MV-4-11 (cell line): Measurements from ENCODE around the gene CARMIL3.
A peak's percentile ranks its signal among the peaks of the same experiment; 100 is the strongest.
"Not testable (repeated sequence)": the region's sequence is repeated elsewhere in the genome, so short reads cannot be mapped to it uniquely, and the experiment has no call there.

Experiments
- DNase-seq: peaks from one replicate; lab custom pipeline; 2025; lab: John Stamatoyannopoulos, UW

Gene CARMIL3

DNA sequence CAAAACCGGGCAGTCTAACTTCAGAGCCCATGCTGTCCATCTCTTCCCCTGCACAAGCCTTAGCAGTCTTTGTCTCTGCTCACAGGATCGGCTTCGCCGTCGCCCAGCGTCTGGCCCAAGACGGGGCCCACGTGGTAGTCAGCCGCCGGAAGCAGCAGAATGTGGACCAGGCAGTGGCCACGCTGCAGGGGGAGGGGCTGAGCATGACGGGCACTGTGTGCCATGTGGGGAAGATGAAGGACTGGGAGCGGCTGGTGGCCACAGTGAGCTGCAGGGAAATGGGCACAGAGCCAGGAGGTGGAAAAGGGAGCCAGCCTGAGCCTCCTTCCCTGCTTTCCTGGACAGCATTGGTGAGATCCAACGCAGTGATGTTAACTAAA, 14.2 kb upstream of the CARMIL3 start:
- DNase-seq, result no peak

DNA sequence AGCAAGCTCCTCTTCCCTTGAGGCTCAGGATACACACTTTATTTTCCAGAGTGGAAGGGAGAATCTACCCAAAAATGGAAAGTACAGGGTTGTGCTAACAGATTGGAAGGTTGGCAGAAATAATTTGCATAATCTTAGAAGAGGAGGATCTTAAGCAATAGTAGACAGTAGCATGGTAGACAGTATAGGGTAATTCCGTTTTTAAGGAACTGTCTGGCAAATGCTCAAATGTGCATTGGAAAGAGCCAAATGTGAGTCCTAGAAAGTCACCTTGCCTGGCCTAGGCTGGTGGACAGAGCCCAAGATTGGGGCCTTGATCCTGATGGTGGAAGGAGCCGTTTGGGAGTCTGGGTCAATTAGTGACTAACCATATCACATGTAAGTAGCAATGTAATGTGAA, 13.1 kb upstream of the CARMIL3 start:
- DNase-seq, result peak; percentile 31

DNA sequence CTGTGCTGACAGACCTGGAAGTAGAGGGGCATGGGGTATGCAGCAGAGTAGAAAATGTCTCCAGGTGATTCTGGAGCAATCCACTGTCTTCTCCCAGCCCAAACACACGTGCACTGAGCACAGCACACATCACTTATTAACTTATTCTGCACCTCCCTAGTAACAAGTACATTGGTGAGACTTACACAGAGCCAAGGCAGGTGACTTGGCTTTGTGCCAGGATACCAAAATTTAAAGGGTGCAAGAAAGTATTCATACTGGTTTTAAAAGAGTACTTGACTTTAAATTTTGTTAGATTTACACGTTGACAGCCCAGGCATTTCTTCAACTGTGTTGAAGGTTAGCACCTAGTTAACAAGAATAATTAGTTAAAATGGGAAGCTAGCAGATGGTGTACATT, 11.1 kb upstream of the CARMIL3 start:
- DNase-seq, result no peak

DNA sequence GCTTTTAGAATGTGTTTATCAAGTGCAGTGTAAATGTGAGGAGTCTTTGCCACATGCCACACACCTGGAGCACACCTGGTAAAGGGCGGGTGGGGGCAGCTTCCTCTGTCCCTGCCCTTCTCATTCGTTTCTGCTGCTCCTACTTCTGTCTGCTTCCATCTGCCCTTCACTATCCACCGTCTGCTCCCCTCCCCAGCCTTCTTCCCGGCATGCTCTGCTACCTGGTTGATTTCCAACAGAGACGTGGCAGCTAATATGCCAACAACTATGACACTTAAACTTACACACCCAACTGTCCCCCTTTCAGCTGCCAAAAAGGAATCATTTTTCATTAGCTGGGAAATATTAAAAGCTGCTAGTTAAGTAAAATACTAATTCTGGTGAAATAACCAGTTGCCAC, 9.1 kb upstream of the CARMIL3 start:
- no peak for DNase-seq

DNA sequence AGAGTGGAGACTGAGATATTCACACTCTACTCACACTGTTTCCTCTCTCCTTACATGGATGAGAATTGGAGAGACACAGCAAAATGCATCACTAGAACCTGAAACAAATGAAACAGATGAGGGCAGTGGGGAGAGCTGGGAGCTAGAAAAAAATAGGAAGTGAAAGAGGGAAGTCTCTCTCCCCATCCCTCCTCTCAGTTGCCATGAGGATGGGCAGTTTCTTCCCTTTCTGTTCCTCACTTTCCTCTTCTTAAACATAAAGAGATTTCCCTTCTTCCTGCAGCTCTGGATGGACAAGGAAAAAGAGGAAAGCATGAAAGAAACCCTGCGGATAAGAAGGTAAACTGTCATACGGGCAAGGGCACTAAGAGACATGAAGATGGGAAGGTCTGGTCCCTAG, 2.8 kb upstream of the CARMIL3 start:
- DNase-seq, result peak; percentile 81

DNA sequence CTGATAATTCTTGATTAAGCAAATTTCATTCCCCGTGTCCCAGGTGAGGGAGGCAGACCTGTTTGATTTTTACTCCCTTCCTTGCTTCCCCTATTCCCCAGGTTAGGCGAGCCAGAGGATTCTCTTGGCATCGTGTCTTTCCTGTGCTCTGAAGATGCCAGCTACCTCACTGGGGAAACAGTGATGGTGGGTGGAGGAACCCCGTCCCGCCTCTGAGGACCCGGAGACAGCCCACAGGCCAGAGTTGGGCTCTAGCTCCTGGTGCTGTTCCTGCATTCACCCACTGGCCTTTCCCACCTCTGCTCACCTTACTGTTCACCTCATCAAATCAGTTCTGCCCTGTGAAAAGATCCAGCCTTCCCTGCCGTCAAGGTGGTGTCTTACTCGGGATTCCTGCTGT, 1.1 kb upstream of the CARMIL3 start:
- DNase-seq, result not testable (repeated sequence)

DNA sequence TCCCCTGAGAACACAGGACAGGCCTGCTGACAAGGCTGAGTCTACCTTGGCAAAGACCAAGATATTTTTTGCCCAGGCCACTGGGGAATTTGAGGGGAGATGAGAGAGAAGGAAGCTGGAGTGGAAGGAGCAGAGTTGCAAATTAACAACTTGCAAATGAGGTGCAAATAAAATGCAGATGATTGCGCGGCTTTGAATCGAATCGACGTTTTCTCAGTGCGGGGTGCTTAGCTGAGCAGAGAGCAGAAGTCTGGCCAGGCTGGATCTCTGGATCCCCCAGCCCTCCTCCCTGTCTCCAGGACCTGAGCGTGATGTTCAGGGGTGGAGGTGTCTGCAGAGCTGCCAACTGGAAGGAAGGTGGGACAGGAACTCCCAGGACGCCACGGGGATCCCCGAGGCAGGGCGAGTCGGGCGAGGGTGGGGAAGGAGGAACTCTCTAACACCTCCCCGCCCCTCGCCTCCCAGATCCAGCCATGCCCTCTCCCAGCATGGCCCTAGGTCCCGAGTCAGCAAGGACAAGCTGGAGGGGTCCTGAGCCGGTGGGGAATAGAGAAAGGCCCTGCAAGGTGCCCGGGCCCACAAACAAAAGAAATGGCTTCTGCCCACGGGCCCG, 527 bp upstream of the CARMIL3 start:
- no peak for DNase-seq

DNA sequence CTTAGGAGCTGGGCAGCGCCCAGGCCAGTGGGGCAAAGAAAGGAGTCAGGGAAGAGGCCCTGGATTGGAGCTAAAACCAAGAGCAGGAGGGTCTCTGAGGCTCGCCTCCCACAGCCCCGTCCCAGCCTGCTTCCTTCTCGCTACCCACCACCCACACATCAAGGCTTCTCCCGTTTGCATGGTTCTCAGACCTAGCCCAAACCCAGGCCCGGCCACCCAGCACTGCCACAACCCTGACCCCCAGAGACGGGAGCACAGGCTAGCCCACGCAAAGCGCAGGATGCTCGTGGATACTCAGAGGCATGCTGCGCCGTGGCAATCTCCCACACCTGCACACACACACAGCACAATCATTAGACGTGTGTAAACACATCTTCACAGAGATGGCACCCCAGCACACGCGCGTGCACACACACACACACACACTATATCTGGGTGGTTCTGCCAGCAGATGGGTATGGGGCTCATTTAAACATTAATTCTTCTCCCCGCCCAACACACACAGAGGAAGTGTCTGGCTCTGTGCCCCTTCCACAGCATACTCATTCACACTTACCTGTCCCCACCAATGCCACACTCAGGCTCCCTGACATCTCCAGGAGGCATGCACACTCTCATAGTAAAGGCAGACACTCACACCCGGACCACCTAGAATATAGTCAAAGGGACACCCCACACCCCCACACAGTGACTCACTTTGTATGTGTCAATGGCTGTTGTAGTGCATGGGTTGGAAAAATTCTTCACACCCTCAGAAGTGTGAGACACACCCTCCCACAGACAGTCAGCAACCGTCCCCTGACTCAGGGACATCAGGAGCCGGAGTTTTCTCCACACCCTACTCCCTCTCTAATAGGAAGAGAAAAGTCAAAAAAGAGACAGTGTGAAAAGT, 1.1 kb downstream of the CARMIL3 start:
- no peak for DNase-seq

DNA sequence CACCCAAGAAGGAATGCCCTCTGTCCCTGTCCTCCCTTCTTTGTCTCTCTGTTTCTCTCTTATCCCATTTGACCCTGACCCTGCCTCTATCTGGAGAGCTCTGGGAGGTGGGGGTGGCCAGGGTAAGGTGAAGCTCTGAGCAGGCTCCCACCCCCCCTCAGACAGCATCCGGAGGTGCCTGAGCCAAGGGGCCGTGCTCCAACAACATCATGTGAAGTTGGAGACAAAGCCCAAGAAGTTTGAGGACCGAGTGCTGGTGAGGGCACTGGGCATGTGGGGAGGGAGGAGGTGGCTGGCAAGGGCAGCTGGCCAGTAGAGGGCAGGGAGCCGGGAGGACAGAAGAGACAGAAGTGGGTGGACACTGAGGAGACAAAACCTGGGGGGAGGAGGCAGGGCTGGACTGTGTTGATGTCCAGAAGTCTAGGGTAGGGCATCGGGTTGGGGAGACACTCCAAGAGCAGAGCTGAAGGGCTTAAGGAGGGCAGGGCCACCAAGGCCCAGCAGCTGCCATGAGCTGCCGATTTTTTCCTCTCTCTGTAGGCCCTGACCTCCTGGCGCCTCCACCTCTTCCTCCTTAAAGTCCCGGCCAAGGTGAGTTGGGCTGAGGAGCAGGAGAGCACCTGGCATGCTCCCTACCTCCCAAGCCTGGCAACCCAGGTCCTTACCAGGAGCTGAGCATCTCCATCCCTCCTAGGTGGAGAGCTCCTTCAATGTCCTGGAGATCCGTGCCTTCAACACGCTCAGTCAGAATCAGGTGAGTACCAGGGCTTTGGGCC, 1.9 kb downstream of the CARMIL3 start:
- no peak for DNase-seq

DNA sequence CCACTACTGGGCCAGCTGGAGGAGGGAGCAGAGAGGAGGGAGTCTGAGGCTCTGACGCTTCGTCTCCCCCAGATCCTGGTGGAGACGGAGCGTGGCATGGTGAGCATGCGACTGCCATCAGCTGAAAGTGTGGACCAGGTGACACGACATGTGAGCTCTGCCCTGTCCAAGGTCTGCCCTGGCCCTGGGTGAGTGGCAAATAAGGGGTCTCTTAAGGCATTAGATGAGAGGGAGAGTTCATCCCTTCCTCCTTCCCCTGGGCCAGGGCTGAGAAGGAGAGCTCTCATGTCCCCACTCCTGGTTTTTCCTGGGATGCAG, 2.5 kb downstream of the CARMIL3 start:
- no peak for DNase-seq

DNA sequence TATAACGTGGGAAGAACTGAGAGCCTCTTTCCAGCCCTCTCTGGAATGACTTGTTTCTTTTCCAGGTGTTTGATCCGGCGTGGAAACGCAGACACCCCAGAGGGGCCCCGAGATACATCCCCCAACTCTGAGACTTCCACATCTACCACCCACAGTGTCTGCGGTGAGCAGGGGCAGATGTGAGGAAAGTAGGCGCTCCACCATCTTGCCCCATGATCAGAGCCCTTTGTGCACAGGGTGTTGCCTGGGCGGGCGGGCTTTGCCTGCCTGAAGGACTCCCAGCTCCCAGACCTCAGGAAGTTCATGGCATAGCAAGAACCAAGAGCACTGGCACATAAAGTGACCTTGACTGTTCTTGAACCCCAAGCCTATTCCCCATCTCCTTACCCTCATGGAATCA, 2.8 kb downstream of the CARMIL3 start:
- DNase-seq, result no peak

DNA sequence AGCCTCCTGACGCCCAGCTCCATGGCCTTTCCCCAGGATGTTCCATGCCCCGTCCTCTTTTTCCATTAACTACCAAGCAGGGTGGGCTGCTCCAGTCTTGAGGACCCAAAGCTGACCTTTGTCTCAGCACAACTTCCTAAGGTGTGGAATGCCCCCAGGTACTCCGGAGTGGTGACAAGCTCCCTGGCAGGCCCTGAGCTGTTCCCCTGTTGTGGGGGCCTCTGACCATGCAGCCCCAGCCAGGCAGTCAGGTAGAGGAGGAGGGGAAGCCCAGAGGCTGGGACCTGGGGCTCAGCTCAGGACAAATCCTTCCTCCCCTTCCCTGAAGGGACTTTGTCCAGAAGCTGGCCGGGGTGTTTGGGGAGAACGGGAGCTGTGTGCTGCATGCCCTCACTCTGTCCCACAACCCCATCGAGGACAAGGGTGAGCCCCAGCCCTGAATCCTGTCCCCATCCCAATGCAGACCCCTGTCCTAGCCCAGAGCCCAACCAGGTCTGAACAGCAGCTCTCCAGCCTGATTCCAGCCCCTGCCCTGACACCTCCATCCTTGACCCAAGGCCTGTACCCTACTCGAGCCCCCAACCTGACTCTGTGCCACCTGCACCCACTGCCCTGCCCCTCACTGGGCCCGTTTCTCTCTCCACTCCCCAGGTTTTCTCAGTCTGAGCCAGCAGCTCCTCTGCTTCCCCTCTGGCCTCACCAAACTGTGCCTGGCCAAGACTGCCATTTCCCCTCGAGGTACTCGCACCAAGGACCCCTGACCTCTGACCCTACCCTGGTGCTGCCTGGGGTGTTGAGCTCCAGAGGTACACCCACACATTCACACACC, 4.4 kb downstream of the CARMIL3 start:
- no peak for DNase-seq

DNA sequence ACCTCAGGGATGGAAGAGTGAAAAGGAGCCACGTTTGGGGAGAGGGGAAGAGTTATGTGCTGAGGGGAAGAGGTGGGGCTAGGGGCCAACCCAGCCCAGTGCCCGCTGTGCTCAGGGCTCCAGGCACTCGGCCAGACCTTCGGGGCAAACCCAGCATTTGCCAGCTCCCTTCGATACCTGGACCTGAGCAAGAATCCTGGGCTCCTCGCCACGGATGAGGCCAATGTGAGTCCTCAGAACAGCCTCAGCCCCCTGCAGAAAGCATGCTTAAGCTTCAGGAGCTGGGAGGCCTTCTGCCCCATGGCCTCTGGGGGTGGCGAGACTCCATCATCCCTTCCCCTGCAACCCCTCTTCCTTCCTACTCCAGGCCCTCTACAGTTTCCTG, 5.0 kb downstream of the CARMIL3 start:
- DNase-seq, result no peak

DNA sequence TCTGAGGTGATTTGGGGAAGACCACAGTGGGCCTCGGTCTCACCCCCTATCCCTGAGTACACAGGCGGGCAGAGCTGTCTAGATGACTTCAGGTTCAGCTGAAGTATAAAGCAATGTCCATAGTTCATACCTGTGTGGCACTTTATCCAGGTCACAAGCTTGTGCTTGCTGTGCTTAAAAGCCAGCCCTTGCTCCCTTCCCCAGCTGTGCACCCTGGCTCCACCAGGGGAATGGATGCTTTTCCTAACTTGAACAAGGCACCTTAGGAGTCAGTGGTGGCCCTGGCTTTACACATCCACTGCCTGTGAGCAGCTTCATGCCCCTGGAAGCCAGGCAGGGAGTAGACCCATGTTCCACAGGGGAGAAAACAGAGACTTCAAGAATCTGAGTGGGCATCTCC, 5.5 kb downstream of the CARMIL3 start:
- no peak for DNase-seq

DNA sequence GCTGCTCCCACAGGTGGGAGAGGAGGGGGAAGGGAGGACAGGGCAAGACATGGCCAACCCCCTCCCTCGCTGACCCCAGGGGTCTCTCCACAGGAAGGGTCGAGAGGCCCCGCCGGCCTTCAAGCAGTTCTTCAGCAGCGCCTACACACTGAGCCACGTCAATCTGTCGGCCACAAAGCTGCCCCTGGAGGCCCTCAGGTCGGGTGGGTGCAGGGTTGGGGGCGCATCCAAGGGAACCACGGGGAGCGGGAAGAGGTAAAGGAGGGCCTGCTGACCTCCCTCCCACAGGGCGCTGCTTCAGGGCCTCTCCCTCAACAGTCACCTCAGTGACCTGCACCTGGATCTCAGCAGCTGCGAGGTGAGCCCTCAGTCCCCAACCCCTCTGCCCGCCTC, 6.1 kb downstream of the CARMIL3 start:
- no peak for DNase-seq

DNA sequence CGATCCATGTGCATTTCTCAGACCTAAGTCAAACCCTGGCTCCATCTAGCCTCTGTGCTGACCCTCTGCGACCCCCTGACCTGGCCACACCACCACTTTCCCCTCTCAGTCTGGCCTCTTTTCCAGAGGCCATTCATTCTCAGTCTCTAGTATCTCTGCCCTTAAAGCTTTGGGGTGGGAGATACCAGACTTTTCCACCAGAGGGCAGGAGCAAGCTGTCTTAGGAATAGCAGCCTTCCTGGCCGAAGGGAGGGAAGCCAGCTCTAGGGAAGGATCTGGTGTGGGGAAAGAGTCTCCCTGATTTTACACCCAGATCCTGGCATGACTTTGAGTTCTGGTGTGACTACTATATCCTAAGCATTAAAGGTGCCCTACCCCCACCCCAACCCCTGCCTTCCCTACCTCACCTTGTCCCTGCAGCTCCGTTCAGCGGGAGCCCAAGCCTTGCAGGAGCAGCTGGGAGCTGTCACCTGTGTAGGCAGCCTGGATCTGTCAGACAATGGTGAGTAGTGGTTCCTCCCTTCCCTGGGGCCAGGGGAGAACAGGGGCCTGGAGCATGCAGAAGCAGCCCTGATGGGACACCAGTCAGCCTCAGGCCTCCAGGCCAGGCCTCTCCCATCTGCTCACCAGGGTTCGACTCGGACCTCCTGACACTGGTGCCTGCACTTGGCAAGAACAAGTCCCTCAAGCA, 6.6 kb downstream of the CARMIL3 start:
- peak; percentile 19 for DNase-seq

DNA sequence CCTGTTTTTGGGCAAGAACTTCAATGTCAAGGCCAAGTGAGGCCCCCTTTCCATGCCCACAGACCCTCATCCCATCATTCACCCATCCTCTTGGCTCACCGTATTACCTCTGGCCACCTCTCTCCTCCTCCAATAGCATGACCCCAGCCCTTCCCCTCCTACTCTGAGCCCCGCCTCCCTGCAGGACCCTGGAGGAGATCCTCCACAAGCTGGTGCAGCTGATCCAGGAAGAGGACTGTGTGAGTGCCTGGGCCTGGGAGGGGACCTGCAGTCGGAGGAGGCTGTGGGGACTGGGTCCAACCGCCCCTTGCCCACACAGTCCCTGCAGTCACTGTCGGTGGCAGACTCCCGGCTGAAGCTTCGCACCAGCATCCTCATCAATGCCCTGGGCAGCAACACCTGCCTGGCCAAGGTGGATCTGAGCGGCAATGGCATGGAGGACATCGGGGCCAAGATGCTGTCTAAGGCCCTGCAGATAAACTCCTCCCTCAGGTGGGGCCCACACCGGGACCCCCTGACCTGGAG, 7.2 kb downstream of the CARMIL3 start:
- no peak for DNase-seq

DNA sequence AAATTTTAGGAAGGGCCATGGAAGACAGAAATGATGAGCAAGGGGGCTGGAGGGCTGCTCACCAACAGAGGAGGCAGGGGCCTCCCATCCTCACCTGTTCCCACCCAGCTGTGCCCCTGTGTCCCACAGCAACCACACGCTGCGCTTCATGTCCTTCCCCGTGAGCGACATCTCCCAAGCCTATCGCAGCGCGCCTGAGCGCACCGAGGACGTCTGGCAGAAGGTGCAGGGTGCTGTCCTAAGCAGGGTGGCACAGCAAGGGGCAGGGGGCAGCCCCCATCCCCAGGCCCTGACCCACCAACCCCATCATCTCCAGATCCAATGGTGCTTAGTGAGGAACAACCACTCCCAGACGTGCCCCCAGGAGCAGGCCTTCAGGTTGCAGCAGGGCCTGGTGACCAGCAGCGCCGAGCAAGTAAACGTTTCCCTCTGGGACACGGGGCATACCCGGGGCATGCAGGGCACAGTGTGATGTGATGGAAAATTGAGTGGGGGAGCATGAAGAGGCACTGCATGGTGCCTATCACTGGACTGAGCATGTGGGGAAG, 8.1 kb downstream of the CARMIL3 start:
- no peak for DNase-seq

DNA sequence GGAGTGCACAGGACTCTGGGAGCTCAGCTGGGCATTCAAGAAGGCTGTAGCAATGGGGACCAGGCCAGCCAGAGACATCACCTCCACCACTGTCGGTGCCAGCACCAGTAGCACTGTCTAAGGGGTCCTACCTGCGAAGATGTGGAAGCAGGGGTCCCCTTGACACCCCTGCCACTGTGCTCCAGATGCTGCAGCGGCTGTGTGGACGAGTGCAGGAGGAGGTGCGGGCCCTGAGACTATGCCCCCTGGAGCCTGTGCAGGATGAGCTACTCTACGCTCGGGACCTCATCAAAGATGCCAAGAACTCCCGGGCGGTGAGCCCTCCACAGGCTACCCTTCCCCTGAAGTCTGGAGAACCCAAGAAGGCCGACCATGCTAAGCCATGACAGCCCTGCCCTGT, 8.6 kb downstream of the CARMIL3 start:
- DNase-seq, result no peak

DNA sequence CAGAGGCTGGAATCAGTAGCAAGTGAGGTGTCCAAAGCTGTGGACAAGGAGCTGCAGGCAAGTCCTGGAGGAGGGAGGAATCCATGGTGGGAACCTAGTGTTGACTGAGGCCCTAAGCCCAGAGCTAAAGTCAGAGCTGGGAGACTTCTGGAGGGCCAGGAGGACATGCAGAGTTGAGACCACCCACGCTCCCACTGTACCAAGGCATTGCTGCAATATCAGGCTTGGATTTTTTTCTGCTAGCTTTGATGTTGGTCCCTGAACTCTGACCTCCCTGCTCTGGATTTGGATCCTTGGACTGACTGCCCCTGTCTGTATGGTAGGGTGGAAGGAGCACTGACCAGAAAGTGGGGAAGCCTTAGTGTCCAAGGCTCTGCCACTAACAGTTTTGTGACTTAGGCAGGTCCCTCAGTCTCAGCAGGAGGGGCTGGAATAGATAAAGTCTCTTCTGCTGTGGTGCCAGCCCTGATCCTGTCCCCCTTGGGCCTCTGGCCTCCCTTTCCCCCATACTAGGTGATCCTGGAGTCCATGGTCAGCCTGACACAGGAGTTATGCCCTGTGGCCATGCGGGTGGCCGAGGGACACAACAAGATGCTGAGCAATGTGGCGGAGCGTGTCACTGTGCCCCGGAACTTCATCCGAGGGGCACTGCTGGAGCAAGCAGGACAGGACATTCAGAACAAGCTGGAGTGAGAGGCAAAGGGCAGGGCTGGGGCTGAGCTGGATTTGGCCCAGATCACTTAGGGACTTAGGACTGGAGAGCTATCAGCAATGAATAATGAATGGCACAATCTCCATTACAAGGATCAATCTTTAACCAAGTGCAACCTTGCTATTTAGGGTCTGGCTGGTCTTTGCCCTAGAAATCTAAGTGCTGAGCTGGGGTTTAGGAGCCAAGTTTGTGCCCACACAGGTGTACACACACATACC, 9.4 kb downstream of the CARMIL3 start:
- DNase-seq, result no peak
